Activated T-helper 2 cell treated with anti-CD3 and anti-CD28 coated beads, Interferon-gamma antibody, Interleukin-2, Interleukin-4, amounts not matched to agents 10 μg/mL and 5 μg/mL and 100 μg/mL, durations not matched to agents 14 hours and 24 hours and 36 hours (primary cell): ENCODE data around the gene AKAP13. TPM values are rescaled to one million over a fixed set of nuclear protein-coding genes. Genes with fewer than 3 reads are reported as not detected.

Experiments
- DNase-seq: peaks from one replicate; pipeline ENCODE4 v3.0.0; 2021; ENCODE audit warnings: low spot score
- H3K27ac Mint-ChIP-seq: one replicate; pipeline ENCODE4 v1.8.0; 2021; ENCODE audit warnings: mixed read lengths
- H3K27me3 Mint-ChIP-seq: one replicate; pipeline ENCODE4 v1.8.0; 2021; ENCODE audit warnings: low read depth, mixed read lengths
- H3K36me3 Mint-ChIP-seq: one replicate; pipeline ENCODE4 v1.8.0; 2021; ENCODE audit warnings: low read depth, mixed read lengths
- H3K4me1 Mint-ChIP-seq: one replicate; pipeline ENCODE4 v1.8.0; 2021; ENCODE audit warnings: low read depth, mixed read lengths
- H3K4me3 Mint-ChIP-seq: one replicate; pipeline ENCODE4 v1.8.0; 2021; ENCODE audit warnings: low read depth, mild to moderate bottlenecking, moderate library complexity, mixed read lengths
- H3K9me3 Mint-ChIP-seq: one replicate; pipeline ENCODE4 v1.8.0; 2021; ENCODE audit warnings: mixed read lengths
- intact Hi-C: fragments of 100-400 bp; cut with micrococcal nuclease; formaldehyde crosslinking; loops from one replicate; pipeline ENCODE4 v1.15.1; 2023
- total RNA-seq: library from RNA; stranded (reverse); gene quantifications from 2 replicates; pipeline ENCODE4 v1.2.3, GENCODE V29; 2022

AKAP13 gene
- total RNA-seq, 1 donor from 2014 or later, result 92.1 TPM

DNA sequence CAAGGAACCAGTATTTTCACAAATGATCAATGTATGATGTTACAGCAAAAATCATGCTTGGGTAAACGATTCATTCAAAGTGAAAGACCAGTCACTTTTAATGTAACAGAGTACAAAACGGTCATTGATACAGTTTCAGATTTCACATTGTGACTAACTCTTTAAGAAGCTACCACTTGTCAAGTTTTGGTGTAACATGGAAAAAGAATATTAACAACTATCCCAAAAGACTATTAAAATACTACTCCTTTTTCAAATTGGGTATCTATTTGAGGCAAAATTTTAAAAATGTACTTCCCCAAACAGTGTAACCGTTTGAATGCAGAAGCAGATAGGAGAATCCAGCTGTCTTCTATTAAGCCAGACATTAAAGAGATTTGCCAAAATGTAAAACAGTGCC lies 31.7 kb downstream of the AKAP13 start:
- no peak overlapping the region for H3K4me3 Mint-ChIP-seq
- DNase-seq, result no peak
- intact Hi-C loops, result loop anchor here (2.0 to 5.0 kb wide), 4 partner anchors 31 to 290 kb away; partner anchors contain the start of gene AKAP13
- peaks cover 7% of the 10 kb centered on the region for H3K9me3 Mint-ChIP-seq
- H3K27ac Mint-ChIP-seq, result no peak overlapping the region
- no peaks in the 10 kb centered on the region for H3K27me3 Mint-ChIP-seq
- H3K36me3 Mint-ChIP-seq, result peaks cover 25% of the 10 kb centered on the region
- peaks cover 68% of the 10 kb centered on the region for H3K4me1 Mint-ChIP-seq

DNA sequence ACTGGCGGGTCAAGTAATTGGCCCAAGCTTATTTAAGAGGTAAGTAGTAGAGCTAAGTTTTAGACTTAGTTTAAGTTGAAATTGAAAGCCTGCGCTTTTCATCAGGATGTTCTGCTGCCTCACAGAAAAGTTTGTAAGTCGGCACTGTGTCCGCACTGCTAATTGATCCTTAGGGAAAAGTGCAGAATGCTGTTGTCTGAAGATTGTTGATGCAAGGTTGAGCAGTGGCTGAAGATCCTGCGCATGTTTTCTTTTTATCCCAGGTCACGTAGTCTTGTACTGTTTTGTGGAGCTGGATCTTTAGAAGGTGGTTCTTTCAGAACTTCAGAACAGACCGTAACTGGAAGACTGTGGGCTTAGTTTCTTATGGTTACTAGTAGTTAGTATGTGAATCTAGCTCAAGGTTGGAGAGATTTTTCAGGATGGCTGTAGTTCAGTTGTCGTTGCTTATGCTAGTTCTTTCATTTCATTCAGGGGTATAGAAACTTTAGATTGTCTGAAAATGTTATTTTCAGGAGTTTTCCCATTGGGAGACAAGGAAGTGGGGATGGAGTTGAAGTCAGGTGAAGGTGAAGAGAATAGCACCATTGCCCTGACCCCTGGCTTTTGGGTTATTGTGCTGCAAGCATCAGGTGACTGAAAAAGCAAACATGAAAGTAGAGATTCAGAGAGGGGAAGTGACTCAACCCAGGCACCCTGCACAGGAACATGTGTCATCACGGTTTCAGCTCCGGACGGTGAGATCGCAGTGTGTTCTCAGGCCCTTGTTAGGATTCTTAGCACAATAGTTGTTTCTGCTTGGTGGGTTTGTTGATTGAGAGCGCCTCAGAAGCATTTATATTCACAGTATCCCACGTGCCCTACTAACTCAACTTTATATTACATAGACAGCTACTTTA lies 32.8 kb downstream of the AKAP13 start:
- intact Hi-C loops, result loop anchor here (1.0 to 5.0 kb wide), 6 partner anchors 30 to 289 kb away; partner anchors contain the start of gene AKAP13
- DNase-seq, result peak; percentile 71
- peaks cover 7% of the 10 kb centered on the region for H3K9me3 Mint-ChIP-seq
- H3K4me3 Mint-ChIP-seq, result peak overlapping the region; percentile 55
- peak overlapping the region; percentile 87 for H3K27ac Mint-ChIP-seq
- H3K4me1 Mint-ChIP-seq, result peaks cover 64% of the 10 kb centered on the region
- H3K36me3 Mint-ChIP-seq, result peaks cover 25% of the 10 kb centered on the region
- H3K27me3 Mint-ChIP-seq, result no peaks in the 10 kb centered on the region

- Mint-ChIP-seq H3K4me1 (peaks cover 58% of the 10 kb centered on the region), H3K36me3 (peaks cover 19% of the 10 kb centered on the region), H3K27me3 (no peaks in the 10 kb centered on the region), H3K4me3 (peak overlapping the region; percentile 45), H3K9me3 (peaks cover 3% of the 10 kb centered on the region), H3K27ac (peak overlapping the region; percentile 51)
- DNase-seq, result no peak
- intact Hi-C loops, result loop anchor here (1.0 to 5.0 kb wide), 3 partner anchors 118 to 288 kb away; no protein-coding TSS in a partner anchor
These were observed 33.6 kb downstream of the AKAP13 start for GRCh38 chr15:85414037-85414436.

DNA sequence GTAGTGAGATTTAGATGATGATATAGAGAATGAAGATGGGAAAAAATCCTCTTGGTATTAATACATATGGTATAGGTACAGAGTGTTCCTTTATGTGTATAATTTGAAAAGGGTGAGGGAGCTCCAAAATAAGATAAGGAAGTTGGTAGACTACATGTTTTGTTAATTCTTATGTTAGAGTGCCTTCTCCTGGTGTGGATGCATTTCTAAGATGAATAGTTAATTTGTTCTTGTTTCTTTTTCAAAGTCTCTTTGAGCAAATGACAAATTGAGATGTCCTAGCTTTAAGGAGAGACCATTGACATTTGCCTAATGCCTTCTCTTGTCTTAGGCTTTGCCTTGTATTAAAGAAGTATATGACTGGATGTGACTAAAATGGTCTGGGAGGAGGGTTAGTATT lies 34.1 kb downstream of the AKAP13 start:
- Mint-ChIP-seq H3K27ac (peak overlapping the region; percentile 56), H3K9me3 (peaks cover 3% of the 10 kb centered on the region), H3K4me3 (peak overlapping the region; percentile 35), H3K36me3 (peaks cover 19% of the 10 kb centered on the region), H3K4me1 (peaks cover 63% of the 10 kb centered on the region), H3K27me3 (no peaks in the 10 kb centered on the region)
- intact Hi-C loops, result loop anchor here (1.0 to 5.0 kb wide), 3 partner anchors 118 to 288 kb away; no protein-coding TSS in a partner anchor
- no peak for DNase-seq

GRCh38 chr15:85414991-85415390 lies 34.6 kb downstream of the AKAP13 start:
- H3K27me3 Mint-ChIP-seq, result no peaks in the 10 kb centered on the region
- H3K36me3 Mint-ChIP-seq, result peaks cover 19% of the 10 kb centered on the region
- DNase-seq, result no peak
- peaks cover 63% of the 10 kb centered on the region for H3K4me1 Mint-ChIP-seq
- H3K4me3 Mint-ChIP-seq, result no peak overlapping the region
- H3K9me3 Mint-ChIP-seq, result peaks cover 3% of the 10 kb centered on the region
- no peak overlapping the region for H3K27ac Mint-ChIP-seq
- intact Hi-C loops, result loop anchor here (1.0 to 5.0 kb wide), 3 partner anchors 119 to 287 kb away; no protein-coding TSS in a partner anchor

DNA sequence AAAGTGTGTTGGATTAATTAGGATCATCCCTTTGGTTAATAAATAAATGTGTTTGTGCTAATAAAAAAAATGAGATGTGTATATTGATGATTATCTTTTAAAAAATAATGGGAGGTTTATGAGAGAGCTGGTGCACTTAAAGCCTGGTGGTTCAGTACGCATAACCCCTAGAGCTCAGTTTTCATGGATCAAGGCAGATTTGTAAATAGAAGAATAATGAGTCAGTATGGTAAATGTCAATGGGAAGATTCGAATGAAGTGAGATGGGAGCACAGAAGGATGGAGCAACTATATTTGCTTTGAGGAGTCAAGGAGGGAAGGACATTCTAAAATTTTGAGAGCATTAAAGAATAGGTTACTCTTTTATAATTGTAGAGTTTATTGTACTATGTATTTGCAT lies 35.4 kb downstream of the AKAP13 start:
- Mint-ChIP-seq H3K36me3 (peaks cover 11% of the 10 kb centered on the region), H3K9me3 (no peaks in the 10 kb centered on the region), H3K27me3 (no peaks in the 10 kb centered on the region), H3K27ac (no peak overlapping the region), H3K4me1 (peaks cover 62% of the 10 kb centered on the region), H3K4me3 (no peak overlapping the region)
- DNase-seq, result no peak
- intact Hi-C loops, result no loop called here

DNA sequence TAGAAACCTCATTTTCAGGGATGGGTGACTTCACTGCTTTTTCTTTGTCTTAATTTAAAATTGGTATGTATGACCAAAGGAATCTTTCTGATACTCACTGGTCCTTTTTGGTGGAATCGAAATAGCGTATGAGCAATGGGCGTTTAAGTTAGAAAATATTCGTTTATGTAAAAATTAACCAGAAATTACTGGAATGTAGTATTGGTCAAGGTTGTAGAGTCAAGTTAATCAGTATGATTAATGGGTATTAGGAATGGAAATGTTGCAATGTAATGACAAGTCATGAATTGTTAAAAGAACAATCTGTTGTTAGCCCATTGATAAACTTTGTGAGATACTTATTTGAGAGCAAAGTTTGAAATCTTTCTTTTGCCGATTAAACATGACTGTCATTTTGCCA lies 36.9 kb downstream of the AKAP13 start:
- no peaks in the 10 kb centered on the region for H3K9me3 Mint-ChIP-seq
- peaks cover 61% of the 10 kb centered on the region for H3K4me1 Mint-ChIP-seq
- H3K27me3 Mint-ChIP-seq, result no peaks in the 10 kb centered on the region
- no peak overlapping the region for H3K4me3 Mint-ChIP-seq
- peaks cover 10% of the 10 kb centered on the region for H3K36me3 Mint-ChIP-seq
- intact Hi-C loops, result no loop called here
- DNase-seq, result no peak
- H3K27ac Mint-ChIP-seq, result no peak overlapping the region

- no peaks in the 10 kb centered on the region for H3K9me3 Mint-ChIP-seq
- H3K36me3 Mint-ChIP-seq, result peaks cover 16% of the 10 kb centered on the region
- intact Hi-C loops, result no loop called here
- no peak overlapping the region for H3K4me3 Mint-ChIP-seq
- H3K4me1 Mint-ChIP-seq, result peaks cover 54% of the 10 kb centered on the region
- no peak overlapping the region for H3K27ac Mint-ChIP-seq
- H3K27me3 Mint-ChIP-seq, result no peaks in the 10 kb centered on the region
- DNase-seq, result no peak
These were observed 38.8 kb downstream of the AKAP13 start for GRCh38 chr15:85419161-85419560.

DNA sequence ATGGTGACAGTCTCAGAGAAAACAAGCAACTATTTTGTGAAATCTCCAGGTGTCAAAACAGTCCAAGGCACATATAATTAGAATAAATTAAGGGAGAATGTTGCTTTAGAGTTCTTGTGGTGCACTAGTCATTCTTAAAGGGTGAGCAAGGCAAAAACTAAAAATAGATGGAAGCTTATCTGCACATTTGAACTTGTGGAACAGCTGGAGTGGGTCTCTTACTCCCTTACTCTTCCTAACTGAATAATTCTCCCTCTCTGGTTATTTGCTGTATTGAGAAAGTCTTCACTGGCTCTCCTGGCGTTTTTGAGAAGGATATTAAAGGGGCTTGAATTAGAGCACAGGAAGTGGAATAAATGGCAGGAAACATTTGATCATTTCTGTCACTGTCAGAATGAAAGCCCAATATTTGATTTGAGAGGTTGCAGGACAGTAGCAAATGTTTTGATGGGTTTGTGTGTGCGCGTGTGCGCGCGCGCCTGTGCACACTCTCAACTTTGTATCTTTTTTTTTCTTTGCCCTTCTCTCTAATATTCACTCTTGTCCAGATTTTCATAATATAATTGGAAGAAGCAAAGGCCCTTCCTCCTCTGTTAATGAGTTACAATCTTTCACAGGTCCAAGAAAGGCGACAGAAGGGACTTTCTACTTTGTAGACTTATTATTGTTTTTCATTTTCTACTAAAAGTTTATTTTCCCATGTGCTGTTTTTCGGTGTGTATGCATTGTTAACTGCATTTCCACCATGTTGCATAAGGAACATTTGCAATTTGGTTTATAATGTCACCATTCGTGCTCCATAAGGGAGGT lies 40.9 kb downstream of the AKAP13 start:
- peaks cover 48% of the 10 kb centered on the region for H3K4me1 Mint-ChIP-seq
- no peak overlapping the region for H3K27ac Mint-ChIP-seq
- H3K4me3 Mint-ChIP-seq, result no peak overlapping the region

GRCh38 chr15:85422607-85423006 lies 42.2 kb downstream of the AKAP13 start:
- intact Hi-C loops, result no loop called here

More for the DNA sequence above, 40.9 kb downstream of the AKAP13 start:
- Mint-ChIP-seq H3K36me3 (peaks cover 11% of the 10 kb centered on the region), H3K27me3 (no peaks in the 10 kb centered on the region), H3K9me3 (no peaks in the 10 kb centered on the region)
- intact Hi-C loops, result no loop called here
- no peak for DNase-seq

GRCh38 chr15:85423256-85423655 lies 42.9 kb downstream of the AKAP13 start:
- Mint-ChIP-seq H3K4me3 (no peak overlapping the region), H3K27me3 (no peaks in the 10 kb centered on the region), H3K4me1 (peaks cover 47% of the 10 kb centered on the region), H3K9me3 (no peaks in the 10 kb centered on the region), H3K27ac (no peak overlapping the region), H3K36me3 (peaks cover 15% of the 10 kb centered on the region)
- no peak for DNase-seq
- intact Hi-C loops, result no loop called here

More at GRCh38 chr15:85422607-85423006, 42.2 kb downstream of the AKAP13 start:
- H3K9me3 Mint-ChIP-seq, result no peaks in the 10 kb centered on the region
- H3K4me1 Mint-ChIP-seq, result peaks cover 47% of the 10 kb centered on the region
- H3K4me3 Mint-ChIP-seq, result no peak overlapping the region
- no peak for DNase-seq
- H3K27ac Mint-ChIP-seq, result no peak overlapping the region
- no peaks in the 10 kb centered on the region for H3K27me3 Mint-ChIP-seq
- peaks cover 15% of the 10 kb centered on the region for H3K36me3 Mint-ChIP-seq

GRCh38 chr15:85424154-85424553 lies 43.8 kb downstream of the AKAP13 start:
- no peak overlapping the region for H3K27ac Mint-ChIP-seq
- peaks cover 15% of the 10 kb centered on the region for H3K36me3 Mint-ChIP-seq
- DNase-seq, result no peak
- no peak overlapping the region for H3K4me3 Mint-ChIP-seq
- no peaks in the 10 kb centered on the region for H3K27me3 Mint-ChIP-seq
- H3K9me3 Mint-ChIP-seq, result no peaks in the 10 kb centered on the region
- intact Hi-C loops, result no loop called here
- H3K4me1 Mint-ChIP-seq, result peaks cover 45% of the 10 kb centered on the region
